ENCODE data around the gene DDIT3. TPM values are rescaled to one million over a fixed set of nuclear protein-coding genes. Genes with fewer than 3 reads are reported as not detected.

The DDIT3 gene
- total RNA-seq, 6 experiments from 2014 or later: 9.4 to 10.8 (median 10.2) TPM

DNA sequence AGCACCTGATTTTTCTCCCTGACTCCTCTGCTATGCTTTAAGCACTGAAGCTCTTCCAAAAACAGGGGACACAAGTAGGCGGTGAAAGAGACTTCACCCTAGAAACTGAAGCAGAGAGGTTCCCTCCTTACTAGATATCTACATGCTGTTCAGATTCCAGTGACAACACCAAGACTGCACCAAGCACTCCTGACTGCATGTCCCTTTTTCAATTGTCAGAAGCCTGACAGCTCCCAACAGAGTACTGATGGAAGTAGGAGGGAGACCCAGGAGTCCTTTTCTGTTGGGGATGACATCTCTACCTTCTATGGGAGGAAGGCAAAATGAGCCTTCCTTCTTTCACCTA lies 16.3 kb upstream of the DDIT3 start:
- Mint-ChIP-seq H3K27me3 (ENCODE audit: insufficient read depth) (no peaks in the 10 kb centered on the region), H3K4me3 (no peak overlapping the region), H3K27ac (no peak overlapping the region), H3K9me3 (no peaks in the 10 kb centered on the region), H3K36me3 (ENCODE audit: low read depth) (peaks cover 52% of the 10 kb centered on the region), H3K4me1 (ENCODE audit: low read depth) (peaks cover 11% of the 10 kb centered on the region)
- TF ChIP-seq, protein P1, sequence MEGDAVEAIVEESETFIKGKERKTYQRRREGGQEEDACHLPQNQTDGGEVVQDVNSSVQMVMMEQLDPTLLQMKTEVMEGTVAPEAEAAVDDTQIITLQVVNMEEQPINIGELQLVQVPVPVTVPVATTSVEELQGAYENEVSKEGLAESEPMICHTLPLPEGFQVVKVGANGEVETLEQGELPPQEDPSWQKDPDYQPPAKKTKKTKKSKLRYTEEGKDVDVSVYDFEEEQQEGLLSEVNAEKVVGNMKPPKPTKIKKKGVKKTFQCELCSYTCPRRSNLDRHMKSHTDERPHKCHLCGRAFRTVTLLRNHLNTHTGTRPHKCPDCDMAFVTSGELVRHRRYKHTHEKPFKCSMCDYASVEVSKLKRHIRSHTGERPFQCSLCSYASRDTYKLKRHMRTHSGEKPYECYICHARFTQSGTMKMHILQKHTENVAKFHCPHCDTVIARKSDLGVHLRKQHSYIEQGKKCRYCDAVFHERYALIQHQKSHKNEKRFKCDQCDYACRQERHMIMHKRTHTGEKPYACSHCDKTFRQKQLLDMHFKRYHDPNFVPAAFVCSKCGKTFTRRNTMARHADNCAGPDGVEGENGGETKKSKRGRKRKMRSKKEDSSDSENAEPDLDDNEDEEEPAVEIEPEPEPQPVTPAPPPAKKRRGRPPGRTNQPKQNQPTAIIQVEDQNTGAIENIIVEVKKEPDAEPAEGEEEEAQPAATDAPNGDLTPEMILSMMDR (IDR thresholded peaks at IDR 0.05): no peak
- DNase-seq: no peak

DNA sequence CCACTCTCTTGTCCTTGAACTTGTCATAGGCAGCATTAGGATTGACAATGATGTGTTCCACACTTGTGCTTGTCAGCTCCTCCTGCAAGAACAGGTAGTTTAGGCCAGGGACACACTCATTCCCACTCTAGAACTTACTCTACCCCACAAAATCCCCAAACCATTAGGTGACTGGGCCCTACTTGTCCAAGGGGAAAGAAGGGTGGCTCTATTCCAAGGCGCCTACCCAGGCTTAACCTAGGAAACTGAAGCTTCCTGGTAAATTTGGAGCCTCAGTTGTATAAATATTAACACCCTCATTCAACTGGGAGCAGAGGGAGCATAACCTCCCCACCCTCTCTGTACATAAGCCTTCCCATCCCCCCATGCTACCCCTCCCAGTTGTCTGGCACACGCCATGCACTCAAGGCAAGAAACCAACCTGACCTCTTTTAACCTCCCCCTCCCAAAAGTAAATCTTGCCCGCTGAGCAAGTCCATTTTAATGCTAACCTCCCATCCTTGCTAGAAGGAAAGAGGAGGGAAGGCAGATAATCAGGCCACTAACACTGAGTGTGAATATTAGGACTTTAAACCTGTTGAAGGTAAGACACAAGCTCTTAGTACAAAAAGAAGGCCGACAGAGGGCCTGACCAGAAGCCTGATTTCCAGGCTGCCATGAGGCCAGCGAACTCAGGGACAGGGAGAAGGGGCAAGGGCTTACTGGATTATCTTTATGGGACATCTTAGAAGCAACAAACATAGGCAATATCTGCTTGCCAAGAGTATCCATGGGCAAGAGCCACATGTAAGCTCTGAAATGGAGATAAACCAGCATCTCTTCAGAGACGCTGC lies 15.7 kb upstream of the DDIT3 start:
- DNase-seq: no peak
- Mint-ChIP-seq H3K4me1 (ENCODE audit: low read depth) (peaks cover 6% of the 10 kb centered on the region), H3K36me3 (ENCODE audit: low read depth) (peaks cover 48% of the 10 kb centered on the region), H3K27ac (peak overlapping the region; percentile 36; the same call in 1 of the 2 replicates), H3K27me3 (ENCODE audit: insufficient read depth) (no peaks in the 10 kb centered on the region), H3K4me3 (no peak overlapping the region), H3K9me3 (no peaks in the 10 kb centered on the region)
- TF ChIP-seq, protein P1 (IDR thresholded peaks at IDR 0.05): no peak

DNA sequence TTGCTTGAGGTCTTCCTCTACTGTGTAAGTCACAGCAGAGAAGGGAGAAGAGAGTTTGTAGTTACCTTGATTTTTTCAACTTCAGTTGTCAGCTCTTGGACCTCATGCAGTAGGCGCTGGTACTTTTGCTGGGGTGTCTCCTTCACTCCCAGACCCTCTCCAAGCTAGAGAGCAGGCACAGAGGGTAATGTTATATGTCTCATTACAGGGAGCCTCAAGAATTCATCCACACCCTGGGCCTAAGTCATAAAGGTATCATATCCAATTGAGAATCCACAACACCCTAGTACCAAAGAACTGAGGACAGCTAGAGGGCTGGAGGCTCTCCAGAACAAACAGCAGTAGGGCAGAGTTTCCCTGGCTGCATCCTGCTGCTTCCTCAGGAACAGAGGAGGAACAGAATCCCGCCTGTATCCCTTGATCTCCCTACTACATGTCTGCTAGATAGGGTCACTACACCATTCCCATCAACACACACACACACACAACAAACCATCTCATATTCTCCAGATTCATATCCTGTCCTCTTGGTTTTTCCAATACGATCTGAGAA lies 14.8 kb upstream of the DDIT3 start:
- DNase-seq: no peak
- no peak overlapping the region for H3K4me3 Mint-ChIP-seq
- no peaks in the 10 kb centered on the region for H3K9me3 Mint-ChIP-seq
- H3K27ac Mint-ChIP-seq: peak overlapping the region; percentile 36; the same call in 1 of the 2 replicates
- H3K27me3 Mint-ChIP-seq (ENCODE audit: insufficient read depth): no peaks in the 10 kb centered on the region
- peaks cover 44% of the 10 kb centered on the region for H3K36me3 Mint-ChIP-seq (ENCODE audit: low read depth)
- TF ChIP-seq, protein P1 (IDR thresholded peaks at IDR 0.05): no peak
- H3K4me1 Mint-ChIP-seq (ENCODE audit: low read depth): no peaks in the 10 kb centered on the region

DNA sequence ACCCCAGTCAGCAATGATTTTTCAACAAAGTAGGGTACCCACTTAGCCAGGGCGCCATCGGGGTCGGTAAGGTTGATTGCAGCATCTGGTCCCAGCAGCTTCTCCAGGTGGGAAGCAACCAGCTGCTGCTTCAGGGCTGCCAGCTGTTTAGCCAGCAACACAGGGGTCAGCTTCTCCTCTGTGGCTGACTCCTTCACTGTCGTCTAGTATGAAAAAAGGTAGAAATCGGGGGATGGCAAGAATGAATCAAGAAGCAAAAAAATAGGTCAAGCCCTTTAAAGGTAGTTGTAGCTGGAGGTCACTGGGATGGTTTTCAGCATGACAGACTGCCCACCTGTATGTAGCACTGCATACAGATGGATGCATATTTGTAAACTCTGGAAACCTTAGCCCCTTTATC lies 13.9 kb upstream of the DDIT3 start:
- H3K4me1 Mint-ChIP-seq (ENCODE audit: low read depth): no peaks in the 10 kb centered on the region
- TF ChIP-seq, protein P1 (IDR thresholded peaks at IDR 0.05): no peak
- H3K36me3 Mint-ChIP-seq (ENCODE audit: low read depth): peaks cover 48% of the 10 kb centered on the region
- no peaks in the 10 kb centered on the region for H3K27me3 Mint-ChIP-seq (ENCODE audit: insufficient read depth)
- H3K9me3 Mint-ChIP-seq: no peaks in the 10 kb centered on the region
- no peak overlapping the region for H3K27ac Mint-ChIP-seq
- no peak for DNase-seq
- H3K4me3 Mint-ChIP-seq: no peak overlapping the region

DNA sequence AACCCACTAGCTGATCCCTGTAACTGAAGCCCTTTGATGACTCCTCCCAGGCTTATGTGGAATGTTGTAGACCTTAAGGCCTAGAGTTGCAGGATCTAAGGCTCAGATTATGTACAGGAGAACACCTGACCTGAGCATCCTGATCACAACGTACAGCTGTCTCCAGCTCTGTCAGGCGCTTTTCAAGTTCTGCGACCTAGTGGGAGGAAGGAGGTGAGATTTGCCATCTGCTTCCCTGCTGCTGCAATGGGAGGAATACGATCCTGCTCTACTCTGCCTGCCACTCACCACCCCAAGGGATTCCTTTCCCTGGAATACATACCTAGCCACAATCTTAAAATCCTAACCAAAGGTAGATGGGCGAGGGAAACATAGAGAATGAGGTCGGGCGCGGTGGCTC lies 12.8 kb upstream of the DDIT3 start:
- Mint-ChIP-seq H3K4me1 (ENCODE audit: low read depth) (no peaks in the 10 kb centered on the region), H3K27ac (no peak overlapping the region), H3K27me3 (ENCODE audit: insufficient read depth) (no peaks in the 10 kb centered on the region), H3K9me3 (no peaks in the 10 kb centered on the region), H3K4me3 (no peak overlapping the region), H3K36me3 (ENCODE audit: low read depth) (peaks cover 39% of the 10 kb centered on the region)
- no peak for DNase-seq
- TF ChIP-seq, protein P1 (IDR thresholded peaks at IDR 0.05): no peak
